ENCODE data around the gene TRAPPC2L.

Gene TRAPPC2L

GRCh38 chr16:88856828-88857727 lies at the start of gene TRAPPC2L, which contains the start of gene GALNS:
TRAPPC2L (plus strand) TSS chr16:88857127; CDS start chr16:88857151, 24 bp downstream.
GALNS (minus strand) TSS chr16:88856947; CDS start chr16:88856877, 70 bp downstream.
- H3K36me3 ChIP-seq (ENCODE audit: control insufficient read depth in 1 of 2, insufficient read depth in 2 of 2, low read length in 2 of 2): peaks cover 10 to 31% of the 10 kb centered on the region in 2 donors
- no peaks in the 10 kb centered on the region for H3K27me3 ChIP-seq (ENCODE audit: control insufficient read depth in 1 of 2, insufficient read depth in 2 of 2, low read length in 2 of 2)
- H3K9ac ChIP-seq (ENCODE audit: low read depth in 1 of 2, low read length in 2 of 2): peak within 1 kb of the TSS; percentile 81 to 92
- no peaks in the 10 kb centered on the region for H3K9me3 ChIP-seq (ENCODE audit: control insufficient read depth in 1 of 2, low read length in 2 of 2)
- no peak within 1 kb of the TSS for H3K27ac ChIP-seq (ENCODE audit: low read depth, low read length)
- H3K4me3 ChIP-seq (ENCODE audit: low read depth in 1 of 2, low read length in 2 of 2): peak within 1 kb of the TSS; percentile 88 to 99
- peaks cover 15 to 33% of the 10 kb centered on the region in 2 donors for H3K4me1 ChIP-seq (ENCODE audit: control insufficient read depth in 1 of 2, insufficient read depth in 2 of 2, low read length in 2 of 2)

- Histone ChIP-seq H3K27me3 (ENCODE audit: control insufficient read depth in 1 of 2, insufficient read depth in 2 of 2, low read length in 2 of 2) (no peaks in the 10 kb centered on the region), H3K4me1 (ENCODE audit: control insufficient read depth in 1 of 2, insufficient read depth in 2 of 2, low read length in 2 of 2) (peaks cover 19 to 31% of the 10 kb centered on the region in 2 donors), H3K36me3 (ENCODE audit: control insufficient read depth in 1 of 2, insufficient read depth in 2 of 2, low read length in 2 of 2) (peaks cover 8 to 28% of the 10 kb centered on the region in 2 donors)
These were observed 49.7 kb upstream of the TRAPPC2L start for GRCh38 chr16:88807142-88807625.

GRCh38 chr16:88807626-88808453 lies 49.1 kb upstream of the TRAPPC2L start:
- no peak overlapping the region for H3K27ac ChIP-seq (ENCODE audit: low read depth, low read length)
- no peak overlapping the region for H3K4me3 ChIP-seq (ENCODE audit: low read depth in 1 of 2, low read length in 2 of 2)
- no peaks in the 10 kb centered on the region for H3K9me3 ChIP-seq (ENCODE audit: control insufficient read depth in 1 of 2, low read length in 2 of 2)
- no peaks in the 10 kb centered on the region for H3K27me3 ChIP-seq (ENCODE audit: control insufficient read depth in 1 of 2, insufficient read depth in 2 of 2, low read length in 2 of 2)
- peaks cover 21 to 36% of the 10 kb centered on the region in 2 donors for H3K4me1 ChIP-seq (ENCODE audit: control insufficient read depth in 1 of 2, insufficient read depth in 2 of 2, low read length in 2 of 2)
- H3K9ac ChIP-seq (ENCODE audit: low read depth in 1 of 2, low read length in 2 of 2): no peak overlapping the region
- peaks cover 8 to 28% of the 10 kb centered on the region in 2 donors for H3K36me3 ChIP-seq (ENCODE audit: control insufficient read depth in 1 of 2, insufficient read depth in 2 of 2, low read length in 2 of 2)

More at GRCh38 chr16:88807142-88807625, 49.7 kb upstream of the TRAPPC2L start:
- Histone ChIP-seq H3K9ac (ENCODE audit: low read depth in 1 of 2, low read length in 2 of 2) (no peak overlapping the region), H3K27ac (ENCODE audit: low read depth, low read length) (no peak overlapping the region), H3K9me3 (ENCODE audit: control insufficient read depth in 1 of 2, low read length in 2 of 2) (no peaks in the 10 kb centered on the region), H3K4me3 (ENCODE audit: low read depth in 1 of 2, low read length in 2 of 2) (no peak overlapping the region)

- peaks cover 21 to 35% of the 10 kb centered on the region in 2 donors for H3K4me1 ChIP-seq (ENCODE audit: control insufficient read depth in 1 of 2, insufficient read depth in 2 of 2, low read length in 2 of 2)
- H3K36me3 ChIP-seq (ENCODE audit: control insufficient read depth in 1 of 2, insufficient read depth in 2 of 2, low read length in 2 of 2): peaks cover 8 to 28% of the 10 kb centered on the region in 2 donors
- H3K9me3 ChIP-seq (ENCODE audit: control insufficient read depth in 1 of 2, low read length in 2 of 2): no peaks in the 10 kb centered on the region
- H3K9ac ChIP-seq (ENCODE audit: low read depth in 1 of 2, low read length in 2 of 2): no peak overlapping the region
- H3K27ac ChIP-seq (ENCODE audit: low read depth, low read length): no peak overlapping the region
- H3K27me3 ChIP-seq (ENCODE audit: control insufficient read depth in 1 of 2, insufficient read depth in 2 of 2, low read length in 2 of 2): no peaks in the 10 kb centered on the region
- no peak overlapping the region for H3K4me3 ChIP-seq (ENCODE audit: low read depth in 1 of 2, low read length in 2 of 2)
These were observed 47.8 kb upstream of the TRAPPC2L start for GRCh38 chr16:88809068-88809675.

- H3K4me3 ChIP-seq (ENCODE audit: low read depth in 1 of 2, low read length in 2 of 2): peak overlapping the region; percentile 80
- no peak overlapping the region for H3K27ac ChIP-seq (ENCODE audit: low read depth, low read length)
- peak overlapping the region in 1 of 2 donors; percentile 73 for H3K9ac ChIP-seq (ENCODE audit: low read depth in 1 of 2, low read length in 2 of 2)
These were observed 47.2 kb upstream of the TRAPPC2L start for GRCh38 chr16:88809676-88810165.

GRCh38 chr16:88810166-88810911 lies 46.6 kb upstream of the TRAPPC2L start:
- Histone ChIP-seq H3K27me3 (ENCODE audit: control insufficient read depth in 1 of 2, insufficient read depth in 2 of 2, low read length in 2 of 2) (no peaks in the 10 kb centered on the region), H3K4me3 (ENCODE audit: low read depth in 1 of 2, low read length in 2 of 2) (peak overlapping the region; percentile 80), H3K27ac (ENCODE audit: low read depth, low read length) (peak overlapping the region; percentile 75), H3K36me3 (ENCODE audit: control insufficient read depth in 1 of 2, insufficient read depth in 2 of 2, low read length in 2 of 2) (peaks cover 8 to 28% of the 10 kb centered on the region in 2 donors), H3K9me3 (ENCODE audit: control insufficient read depth in 1 of 2, low read length in 2 of 2) (no peaks in the 10 kb centered on the region), H3K4me1 (ENCODE audit: control insufficient read depth in 1 of 2, insufficient read depth in 2 of 2, low read length in 2 of 2) (peaks cover 15 to 26% of the 10 kb centered on the region in 2 donors), H3K9ac (ENCODE audit: low read depth in 1 of 2, low read length in 2 of 2) (peak overlapping the region; percentile 71 to 73)

More at GRCh38 chr16:88809676-88810165, 47.2 kb upstream of the TRAPPC2L start:
- no peaks in the 10 kb centered on the region for H3K9me3 ChIP-seq (ENCODE audit: control insufficient read depth in 1 of 2, low read length in 2 of 2)
- H3K4me1 ChIP-seq (ENCODE audit: control insufficient read depth in 1 of 2, insufficient read depth in 2 of 2, low read length in 2 of 2): peaks cover 19 to 29% of the 10 kb centered on the region in 2 donors
- H3K36me3 ChIP-seq (ENCODE audit: control insufficient read depth in 1 of 2, insufficient read depth in 2 of 2, low read length in 2 of 2): peaks cover 8 to 28% of the 10 kb centered on the region in 2 donors
- H3K27me3 ChIP-seq (ENCODE audit: control insufficient read depth in 1 of 2, insufficient read depth in 2 of 2, low read length in 2 of 2): no peaks in the 10 kb centered on the region

GRCh38 chr16:88810912-88811768 lies 45.8 kb upstream of the TRAPPC2L start:
- peak overlapping the region; percentile 75 for H3K27ac ChIP-seq (ENCODE audit: low read depth, low read length)
- peak overlapping the region; percentile 71 to 73 for H3K9ac ChIP-seq (ENCODE audit: low read depth in 1 of 2, low read length in 2 of 2)
- peak overlapping the region; percentile 80 for H3K4me3 ChIP-seq (ENCODE audit: low read depth in 1 of 2, low read length in 2 of 2)
- no peaks in the 10 kb centered on the region for H3K9me3 ChIP-seq (ENCODE audit: control insufficient read depth in 1 of 2, low read length in 2 of 2)
- H3K27me3 ChIP-seq (ENCODE audit: control insufficient read depth in 1 of 2, insufficient read depth in 2 of 2, low read length in 2 of 2): no peaks in the 10 kb centered on the region
- peaks cover 8 to 28% of the 10 kb centered on the region in 2 donors for H3K36me3 ChIP-seq (ENCODE audit: control insufficient read depth in 1 of 2, insufficient read depth in 2 of 2, low read length in 2 of 2)
- peaks cover 15 to 26% of the 10 kb centered on the region in 2 donors for H3K4me1 ChIP-seq (ENCODE audit: control insufficient read depth in 1 of 2, insufficient read depth in 2 of 2, low read length in 2 of 2)

GRCh38 chr16:88811769-88812512 lies 45.0 kb upstream of the TRAPPC2L start, which contains the start of gene APRT:
APRT (minus strand) TSS chr16:88811928; CDS start chr16:88811899, 29 bp downstream.
- no peaks in the 10 kb centered on the region for H3K27me3 ChIP-seq (ENCODE audit: control insufficient read depth in 1 of 2, insufficient read depth in 2 of 2, low read length in 2 of 2)
- no peaks in the 10 kb centered on the region for H3K9me3 ChIP-seq (ENCODE audit: control insufficient read depth in 1 of 2, low read length in 2 of 2)
- peaks cover 8 to 23% of the 10 kb centered on the region in 2 donors for H3K36me3 ChIP-seq (ENCODE audit: control insufficient read depth in 1 of 2, insufficient read depth in 2 of 2, low read length in 2 of 2)
- peaks cover 15 to 26% of the 10 kb centered on the region in 2 donors for H3K4me1 ChIP-seq (ENCODE audit: control insufficient read depth in 1 of 2, insufficient read depth in 2 of 2, low read length in 2 of 2)
- peak within 1 kb of the TSS; percentile 75 for H3K27ac ChIP-seq (ENCODE audit: low read depth, low read length)
- peak within 1 kb of the TSS; percentile 71 to 73 for H3K9ac ChIP-seq (ENCODE audit: low read depth in 1 of 2, low read length in 2 of 2)
- peak within 1 kb of the TSS; percentile 80 for H3K4me3 ChIP-seq (ENCODE audit: low read depth in 1 of 2, low read length in 2 of 2)
